Body of pancreas (tissue), 4 donors: ENCODE measurements around the gene CNPY1.

Experiments
- CTCF ChIP-seq, 7 experiments: fragments of 450-650 bp in 4 of 7; fragments of 200-600 bp in 3 of 7; sonication (generic) in 3 of 7; IDR thresholded peaks; one replicate each; pipeline ENCODE4 v1.5.1; 2016 to 2019; ENCODE audit warnings: antibody characterized with exemption in 7 of 7
- POLR2A ChIP-seq, 3 donors: fragments of 450-650 bp; IDR thresholded peaks; one replicate each; pipeline ENCODE4 v1.6.1; 2016; ENCODE audit warnings: antibody characterized with exemption in 3 of 3, mild to moderate bottlenecking in 2 of 3

GRCh38 chr7:155496267-155497005 is 49.9 kb downstream of the CNPY1 start:
- TF ChIP-seq CTCF (IDR thresholded peaks at IDR 0.05) (no peak), POLR2A (IDR thresholded peaks at IDR 0.05) (no peak)
